HCT116 (cell line): ENCODE measurements around the gene CIDEA. TPM values are rescaled to one million over a fixed set of nuclear protein-coding genes. Genes with fewer than 3 reads are reported as not detected.

Source experiments
- ATAC-seq: fragments of 200-7000 bp; cut with Tn5 transposase; 2 replicates; pipeline ENCODE4 v1.9.1; 2020; ENCODE audit warnings: mild to moderate bottlenecking, moderate library complexity
- BruUV-seq: library from RNA; stranded (reverse); fragments of 400-500 nt; replicated peaks from 2 replicates; lab custom pipeline; 2021; lab: Mats Ljungman, UMichigan
- CTCF ChIA-PET: fragments of 300-600 bp; sonication (Branson Sonifier 250); formaldehyde crosslinking; loops from one replicate; lab custom pipeline; 2021; ENCODE audit warnings: antibody characterized with exemption; lab: Charles Lee
- POLR2A ChIA-PET: fragments of 300-600, 350-600 bp; sonication (Branson Sonifier 250); formaldehyde crosslinking; loops from one replicate; lab custom pipeline; 2021; ENCODE audit warnings: antibody characterized with exemption; lab: Charles Lee
- RAD21 ChIA-PET, 2 experiments: fragments of 300-600 bp; sonication (Branson Sonifier 250); formaldehyde crosslinking; loops; one replicate each; lab custom pipeline; 2023; ENCODE audit warnings: low total read pairs in 2 of 2; ENCODE audit not compliant: uncharacterized antibody in 2 of 2, unreplicated experiment in 2 of 2, low non-redundant PET in 1 of 2; lab: Charles Lee
- DNase-seq: peaks from one replicate; pipeline ENCODE4 v3.0.0-alpha.2; 2010; ENCODE audit warnings: low read depth, low spot score
- H2AFZ ChIP-seq: fragments of 200-600 bp; shearing (Covaris generic), sonication (generic); 2 replicates; pipeline ENCODE4 v1.6.1; 2017; ENCODE audit warnings: low read depth, mixed run types, mixed read lengths, antibody characterized with exemption, low read length; ENCODE audit not compliant: poor library complexity, severe bottlenecking
- H3K27ac ChIP-seq: 2 replicates; pipeline ENCODE4 v1.5.1; 2012; ENCODE audit warnings: low read depth, low read length
- H3K27me3 ChIP-seq: fragments of 200-600 bp; sonication (generic); 2 replicates; pipeline ENCODE4 v1.6.1; 2016; ENCODE audit warnings: mixed run types, low read length, mixed read lengths; ENCODE audit not compliant: insufficient read depth
- H3K36me3 ChIP-seq, 2 experiments: fragments of 200-500 bp in 1 of 2; fragments of 200-600 bp in 1 of 2; sonication (Bioruptor generic) in 1 of 2; sonication (generic) in 1 of 2; 2 replicates each; pipeline versions ENCODE4 v1.5.1 to v1.6.1; 2014 to 2016; ENCODE audit warnings: low read length in 2 of 2, inconsistent platforms in 1 of 2, mixed read lengths in 1 of 2, mixed run types in 1 of 2; ENCODE audit not compliant: insufficient read depth in 2 of 2, control insufficient read depth in 1 of 2
- H3K4me1 ChIP-seq, 2 experiments: fragments of 200-600 bp in 1 of 2; sonication (generic) in 1 of 2; 2 replicates each; pipeline versions ENCODE4 v1.5.1 to v1.6.1; 2012 to 2017; ENCODE audit warnings: low read length in 2 of 2, inconsistent platforms in 1 of 2, mild to moderate bottlenecking in 1 of 2, mixed read lengths in 1 of 2, mixed run types in 1 of 2, moderate library complexity in 1 of 2; ENCODE audit not compliant: insufficient read depth in 2 of 2, control insufficient read depth in 1 of 2
- H3K4me2 ChIP-seq: fragments of 200-600 bp; sonication (generic); 2 replicates; pipeline ENCODE4 v1.6.1; 2017; ENCODE audit warnings: mixed run types, low read length, mixed read lengths
- H3K4me3 ChIP-seq, 2 experiments: fragments of 200-600 bp in 1 of 2; sonication (generic) in 1 of 2; replicated peaks in 1 of 2; 2 replicates each; pipeline ENCODE4 v1.5.1; 2011 to 2016; ENCODE audit warnings: low read length in 2 of 2, control low read depth in 1 of 2, low read depth in 1 of 2, mild to moderate bottlenecking in 1 of 2, mixed read lengths in 1 of 2, mixed run types in 1 of 2
- H3K79me2 ChIP-seq: fragments of 200-600 bp; sonication (generic); 2 replicates; pipeline ENCODE4 v1.6.1; 2017; ENCODE audit warnings: mild to moderate bottlenecking, mixed run types, low read length, moderate library complexity, mixed read lengths; ENCODE audit not compliant: insufficient read depth
- H3K9ac ChIP-seq: fragments of 200-600 bp; sonication (generic); 2 replicates; pipeline ENCODE4 v1.6.1; 2016; ENCODE audit warnings: low read length, mixed read lengths
- H3K9me2 ChIP-seq: fragments of 200-600 bp; sonication (generic), shearing (Covaris generic); 2 replicates; pipeline ENCODE4 v1.6.1; 2017; ENCODE audit warnings: mixed run types, mild to moderate bottlenecking, moderate library complexity; ENCODE audit not compliant: insufficient read depth
- H3K9me3 ChIP-seq, 2 experiments: fragments of 200-500 bp in 1 of 2; fragments of 200-600 bp in 1 of 2; sonication (Bioruptor generic) in 1 of 2; sonication (generic) in 1 of 2; 2 replicates each; pipeline ENCODE4 v1.6.1; 2014 to 2017; ENCODE audit warnings: low read length in 2 of 2, mixed read lengths in 2 of 2, inconsistent platforms in 1 of 2, low read depth in 1 of 2, mild to moderate bottlenecking in 1 of 2, mixed run types in 1 of 2, moderate library complexity in 1 of 2; ENCODE audit not compliant: control insufficient read depth in 1 of 2, insufficient read depth in 1 of 2
- H4K20me1 ChIP-seq: fragments of 200-600 bp; sonication (generic), shearing (Covaris generic); 2 replicates; pipeline ENCODE4 v1.6.1; 2017; ENCODE audit warnings: mixed run types, mild to moderate bottlenecking, moderate library complexity; ENCODE audit not compliant: insufficient read depth
- CBX3 ChIP-seq: IDR thresholded peaks from 2 replicates; pipeline ENCODE4 v1.6.1; 2012; ENCODE audit warnings: low read depth
- CTCF ChIP-seq, 3 experiments: fragments of 200-600 bp in 1 of 3; sonication (generic) in 1 of 3; IDR thresholded peaks in 2 of 3; conservative IDR thresholded peaks in 1 of 3; 2 replicates each; pipeline ENCODE4 v1.5.1; 2012 to 2017; ENCODE audit warnings: low read depth in 2 of 3, low read length in 2 of 3, antibody characterized with exemption in 1 of 3, borderline replicate concordance in 1 of 3, control low read depth in 1 of 3, mild to moderate bottlenecking in 1 of 3, mixed read lengths in 1 of 3, mixed run types in 1 of 3, moderate library complexity in 1 of 3; ENCODE audit not compliant: insufficient read depth in 1 of 3
- ELF1 ChIP-seq: IDR thresholded peaks from 2 replicates; pipeline ENCODE4 v1.6.1; 2012; ENCODE audit warnings: low read depth, borderline replicate concordance
- EZH2phosphoT487 ChIP-seq: fragments of 200-600 bp; IDR thresholded peaks from 2 replicates; pipeline ENCODE4 v1.6.1; 2018; ENCODE audit warnings: antibody characterized with exemption, borderline replicate concordance
- FOSL1 ChIP-seq: IDR thresholded peaks from 2 replicates; pipeline ENCODE4 v1.6.1; 2012; ENCODE audit warnings: low read depth
- MAX ChIP-seq: IDR thresholded peaks from 2 replicates; pipeline ENCODE4 v1.6.1; 2012
- POLR2A ChIP-seq: IDR thresholded peaks from 2 replicates; pipeline ENCODE4 v1.7.0; 2011; ENCODE audit warnings: borderline replicate concordance; ENCODE audit not compliant: insufficient read depth, insufficient read length; ENCODE audit errors: extremely low read depth
- POLR2AphosphoS5 ChIP-seq: IDR thresholded peaks from 2 replicates; pipeline ENCODE4 v1.6.1; 2011; ENCODE audit warnings: mild to moderate bottlenecking, low read depth, low read length, moderate library complexity
- RAD21 ChIP-seq: IDR thresholded peaks from 2 replicates; pipeline ENCODE4 v1.6.1; 2012; ENCODE audit warnings: low read depth, mild to moderate bottlenecking
- SIN3A ChIP-seq: IDR thresholded peaks from 2 replicates; pipeline ENCODE4 v1.6.1; 2012; ENCODE audit warnings: low read depth
- SP1 ChIP-seq: IDR thresholded peaks from 2 replicates; pipeline ENCODE4 v1.6.1; 2012; ENCODE audit warnings: low read depth
- SRF ChIP-seq: IDR thresholded peaks from 2 replicates; pipeline ENCODE4 v1.6.1; 2012; ENCODE audit warnings: low read depth
- TCF7L2 ChIP-seq: IDR thresholded peaks from 2 replicates; pipeline ENCODE4 v1.7.0; 2011; ENCODE audit warnings: borderline replicate concordance, inconsistent platforms; ENCODE audit not compliant: insufficient read depth, insufficient read length; ENCODE audit errors: extremely low read depth
- YY1 ChIP-seq: IDR thresholded peaks from 2 replicates; pipeline ENCODE4 v1.6.1; 2011; ENCODE audit warnings: low read length, low read depth, moderate library complexity, mild to moderate bottlenecking; ENCODE audit not compliant: insufficient replicate concordance; ENCODE audit errors: extremely low read depth
- ZBTB33 ChIP-seq: IDR thresholded peaks from 2 replicates; pipeline ENCODE4 v1.6.1; 2011; ENCODE audit warnings: mild to moderate bottlenecking, low read length, moderate library complexity; ENCODE audit not compliant: insufficient replicate concordance; ENCODE audit errors: extremely low read depth
- ZFX ChIP-seq: fragments of 450-650 bp; IDR thresholded peaks from 2 replicates; pipeline ENCODE4 v1.6.1; 2017
- ZNF274 ChIP-seq: fragments of 200-500 bp; sonication (Bioruptor generic); IDR thresholded peaks from 2 replicates; pipeline ENCODE4 v1.6.1; 2014; ENCODE audit warnings: mild to moderate bottlenecking, low read depth, low read length, inconsistent platforms
- intact Hi-C: fragments of 100-400 bp; cut with micrococcal nuclease; formaldehyde crosslinking; loops from 2 replicates; pipeline ENCODE4 v1.10.0; 2022
- total RNA-seq: library from RNA; stranded (reverse); gene quantifications from one replicate; pipeline ENCODE4 v1.2.1, GENCODE V29; 2021; ENCODE audit not compliant: unreplicated experiment

The CIDEA gene
- total RNA-seq, 1 experiment from 2014 or later: not detected

- POLR2A ChIA-PET: interaction anchor here (1.1 kb wide), 1 partner anchor 1627 kb away, joined by 3 read pairs; no protein-coding TSS in a partner anchor
- intact Hi-C loops: no loop called here
- CTCF ChIA-PET: no interaction called here
Measured at GRCh38 chr18:12231040-12231882, 22.9 kb upstream of the CIDEA start.

More at GRCh38 chr18:12231040-12231882, 22.9 kb upstream of the CIDEA start:
- no peaks in the 10 kb centered on the region for H3K9me2 ChIP-seq
- no peak for DNase-seq
- no peak overlapping the region for H3K4me2 ChIP-seq
- no peaks in the 10 kb centered on the region for H3K4me1 ChIP-seq
- no peaks in the 10 kb centered on the region for H3K9me3 ChIP-seq
- no peaks in the 10 kb centered on the region for H3K79me2 ChIP-seq
- RAD21 ChIA-PET: no interaction called here
- H3K27me3 ChIP-seq: no peaks in the 10 kb centered on the region
- no peak overlapping the region for H3K27ac ChIP-seq
- no peak overlapping the region for H3K4me3 ChIP-seq
- H2AFZ ChIP-seq: no peak overlapping the region
- ATAC-seq: no peak
- BruUV-seq: no TSS peak
- no peak for TF ChIP-seq SRF
- no peak for TF ChIP-seq SIN3A
- TF ChIP-seq ZBTB33: no peak
- no peak for TF ChIP-seq FOSL1
- TF ChIP-seq POLR2AphosphoS5: no peak
- no peak for TF ChIP-seq POLR2A
- no peak for TF ChIP-seq SP1
- TF ChIP-seq YY1: no peak
- TF ChIP-seq RAD21: no peak
- TF ChIP-seq CBX3: no peak
- TF ChIP-seq ZFX: no peak
- no peak for TF ChIP-seq MAX
- TF ChIP-seq TCF7L2: no peak
- TF ChIP-seq CTCF (IDR thresholded peaks at IDR 0.05 in 2 of 3, conservative IDR thresholded peaks at IDR 0.05 in 1 of 3; ENCODE audit: borderline replicate concordance in 1 of 3, insufficient read depth in 1 of 3, low read depth in 2 of 3, low read length in 2 of 3): no peak
- no peak for TF ChIP-seq EZH2phosphoT487
- TF ChIP-seq ELF1: no peak
- no peak for TF ChIP-seq ZNF274
- H3K36me3 ChIP-seq: no peaks in the 10 kb centered on the region
- no peak overlapping the region for H3K9ac ChIP-seq
- H4K20me1 ChIP-seq: no peaks in the 10 kb centered on the region
